ENCODE measurements around the gene IGSF6.
"Not testable (repeated sequence)": the region's sequence is repeated elsewhere in the genome, so short reads cannot be mapped to it uniquely, and the experiment has no call there.

- not testable (repeated sequence) for TF ChIP-seq FOXA1 (IDR thresholded peaks at IDR 0.05); FOXM1 (IDR thresholded peaks at IDR 0.05; ENCODE audit: borderline replicate concordance)
Observed at GRCh38 chr16:21649826-21650406, 2.5 kb downstream of the IGSF6 start.

Data from HEK293T (cell line).